Testis (tissue), 2 donors: Measurements from ENCODE around the gene IVL.

Source experiments
- POLR2A ChIP-seq: fragments of 450-650 bp; IDR thresholded peaks from one replicate; pipeline ENCODE4 v1.6.1; 2017; ENCODE audit warnings: antibody characterized with exemption, mild to moderate bottlenecking, moderate library complexity
- TF ChIP-seq, protein P1 (sequence below), 3 experiments: fragments of 450-650 bp in 2 of 3; fragments of 200-600 bp in 1 of 3; sonication (generic) in 1 of 3; IDR thresholded peaks; one replicate each; pipeline ENCODE4 v1.5.1; 2016 to 2019; ENCODE audit warnings: antibody characterized with exemption in 3 of 3, mild to moderate bottlenecking in 2 of 3, moderate library complexity in 1 of 3

DNA sequence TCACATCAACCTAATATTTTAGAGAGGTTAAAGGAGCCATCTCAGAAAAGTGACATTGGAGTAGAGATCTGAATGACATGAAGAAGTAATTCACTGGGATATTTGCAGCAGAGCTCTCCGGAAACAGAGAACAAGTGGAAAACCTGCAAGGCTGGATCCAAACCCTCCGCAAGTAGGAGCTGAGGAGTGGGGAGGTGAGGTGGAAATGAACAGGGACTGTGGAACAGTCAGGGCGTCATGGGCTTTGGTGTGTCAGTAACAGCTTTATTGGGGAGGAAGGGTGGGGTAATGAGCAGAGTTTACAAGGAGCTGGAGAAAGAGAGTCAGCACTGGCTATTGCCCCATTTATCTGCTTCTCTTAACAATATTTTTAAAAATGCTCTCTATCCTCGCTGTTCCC lies 9.3 kb upstream of the IVL start:
- TF ChIP-seq, protein P1, sequence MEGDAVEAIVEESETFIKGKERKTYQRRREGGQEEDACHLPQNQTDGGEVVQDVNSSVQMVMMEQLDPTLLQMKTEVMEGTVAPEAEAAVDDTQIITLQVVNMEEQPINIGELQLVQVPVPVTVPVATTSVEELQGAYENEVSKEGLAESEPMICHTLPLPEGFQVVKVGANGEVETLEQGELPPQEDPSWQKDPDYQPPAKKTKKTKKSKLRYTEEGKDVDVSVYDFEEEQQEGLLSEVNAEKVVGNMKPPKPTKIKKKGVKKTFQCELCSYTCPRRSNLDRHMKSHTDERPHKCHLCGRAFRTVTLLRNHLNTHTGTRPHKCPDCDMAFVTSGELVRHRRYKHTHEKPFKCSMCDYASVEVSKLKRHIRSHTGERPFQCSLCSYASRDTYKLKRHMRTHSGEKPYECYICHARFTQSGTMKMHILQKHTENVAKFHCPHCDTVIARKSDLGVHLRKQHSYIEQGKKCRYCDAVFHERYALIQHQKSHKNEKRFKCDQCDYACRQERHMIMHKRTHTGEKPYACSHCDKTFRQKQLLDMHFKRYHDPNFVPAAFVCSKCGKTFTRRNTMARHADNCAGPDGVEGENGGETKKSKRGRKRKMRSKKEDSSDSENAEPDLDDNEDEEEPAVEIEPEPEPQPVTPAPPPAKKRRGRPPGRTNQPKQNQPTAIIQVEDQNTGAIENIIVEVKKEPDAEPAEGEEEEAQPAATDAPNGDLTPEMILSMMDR (IDR thresholded peaks at IDR 0.05), result no peak
- TF ChIP-seq POLR2A, result no peak
